Measurements from ENCODE around the gene UBASH3B. TPM values are rescaled to one million over a fixed set of nuclear protein-coding genes. Genes with fewer than 3 reads are reported as not detected.

The UBASH3B gene
- total and polyA plus RNA-seq, 7 donors: 1.4 to 17.5 (median 8.5) TPM

DNA sequence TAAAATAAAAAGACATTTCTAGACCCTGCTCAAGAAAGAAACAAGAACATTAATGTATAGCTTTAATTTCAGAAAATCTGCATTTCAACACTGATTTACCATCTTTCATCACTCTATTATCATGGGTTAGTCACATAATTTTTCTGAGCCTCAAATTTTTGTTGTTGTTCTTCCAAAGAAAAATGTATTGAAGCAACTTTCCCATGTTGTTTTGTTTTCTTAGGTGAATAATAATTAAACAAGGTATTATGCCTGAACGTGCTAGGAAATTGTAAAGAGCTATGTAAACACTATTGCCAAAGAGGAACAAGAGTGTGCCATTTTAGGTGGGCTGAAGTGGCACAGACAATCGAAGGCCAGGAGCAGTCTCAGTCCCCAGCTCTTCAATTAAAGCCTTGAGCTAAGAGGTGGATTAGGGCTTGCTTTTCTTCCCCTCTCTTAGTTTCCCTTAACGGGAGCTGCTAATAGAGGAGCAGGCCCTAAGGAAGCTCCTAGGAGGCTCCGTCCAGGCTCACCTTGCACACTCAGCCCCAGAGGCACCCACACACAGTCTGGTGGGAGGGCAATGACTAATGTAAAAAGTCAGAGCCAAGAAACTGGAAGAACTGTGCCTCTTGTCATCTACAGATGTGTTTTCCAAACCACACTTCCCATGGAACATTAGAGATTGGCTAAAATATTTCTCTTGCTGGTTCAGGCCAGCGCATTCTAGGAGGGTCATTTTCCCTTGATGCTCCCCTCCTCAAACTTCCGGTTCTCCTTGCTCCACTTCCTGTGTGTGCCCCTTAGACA is 8.8 kb upstream of the UBASH3B start:
- no peak for DNase-seq
- Histone ChIP-seq H3K4me1 (no peaks in the 10 kb centered on the region), H3K27ac (no peak overlapping the region), H3K9me3 (no peaks in the 10 kb centered on the region), H3K36me3 (ENCODE audit: insufficient read depth in 1 of 2, low read depth in 1 of 2) (no peaks in the 10 kb centered on the region), H3K27me3 (ENCODE audit: insufficient read depth in 3 of 3, low read length in 2 of 3) (no peaks in the 10 kb centered on the region), H3K4me3 (no peak overlapping the region)
- no peak for ATAC-seq
- intact Hi-C loops (cut with DNase I): no loop called here
- no peak for TF ChIP-seq CTCF (IDR thresholded peaks at IDR 0.05)
- 76 to 84% (median 82%) methylated on average over 6 of the region's 6 CpGs for WGBS, 3 donors

- intact Hi-C loops (cut with DNase I): no loop called here
- Histone ChIP-seq H3K27me3 (ENCODE audit: insufficient read depth in 3 of 3, low read length in 2 of 3) (no peaks in the 10 kb centered on the region), H3K27ac (no peak overlapping the region), H3K4me1 (no peaks in the 10 kb centered on the region), H3K36me3 (ENCODE audit: insufficient read depth in 1 of 2, low read depth in 1 of 2) (no peaks in the 10 kb centered on the region), H3K9me3 (no peaks in the 10 kb centered on the region), H3K4me3 (no peak overlapping the region)
- TF ChIP-seq CTCF (IDR thresholded peaks at IDR 0.05): no peak
- DNase-seq (no peak), ATAC-seq (no peak)
Measured at GRCh38 chr11:122647736-122648275, 7.7 kb upstream of the UBASH3B start.

DNA sequence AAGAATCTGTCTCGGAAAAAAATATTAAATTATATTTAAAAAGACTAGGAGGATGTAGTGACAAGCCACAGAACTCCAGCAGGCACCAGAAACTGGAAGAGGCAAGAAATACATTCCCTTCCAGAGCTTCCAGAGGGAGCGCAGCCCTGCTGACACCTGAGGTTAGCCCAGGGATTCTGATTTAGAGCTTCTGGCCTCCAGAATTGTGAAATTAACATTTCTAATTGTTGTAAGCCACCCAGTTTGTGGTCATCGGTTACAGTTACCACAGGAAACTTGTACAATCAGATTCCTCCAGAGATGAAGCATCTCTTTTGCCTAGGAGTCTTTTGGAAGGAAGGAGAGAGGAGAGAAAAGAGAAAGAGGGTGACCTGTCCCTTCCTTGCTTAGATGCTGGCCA is 6.4 kb upstream of the UBASH3B start:
- TF ChIP-seq CTCF (IDR thresholded peaks at IDR 0.05): no peak
- Histone ChIP-seq H3K9me3 (no peaks in the 10 kb centered on the region), H3K27ac (no peak overlapping the region), H3K4me1 (no peaks in the 10 kb centered on the region), H3K36me3 (ENCODE audit: insufficient read depth in 1 of 2, low read depth in 1 of 2) (no peaks in the 10 kb centered on the region), H3K4me3 (no peak overlapping the region), H3K27me3 (ENCODE audit: insufficient read depth in 3 of 3, low read length in 2 of 3) (no peaks in the 10 kb centered on the region)
- ATAC-seq: no peak
- intact Hi-C loops (cut with DNase I): no loop called here
- 80 to 89% (median 86%) methylated on average over 3 of the region's 3 CpGs for WGBS, 3 donors
- no peak for DNase-seq

GRCh38 chr11:122650619-122651018 is 4.9 kb upstream of the UBASH3B start:
- no peaks in the 10 kb centered on the region for H3K4me1 ChIP-seq
- intact Hi-C loops (cut with DNase I): loop anchor here in 1 of 2 donors (10.0 kb wide), 1 partner anchor 404 kb away; no protein-coding TSS in a partner anchor
- no peak for DNase-seq
- H3K36me3 ChIP-seq (ENCODE audit: insufficient read depth in 1 of 2, low read depth in 1 of 2): no peaks in the 10 kb centered on the region
- no peaks in the 10 kb centered on the region for H3K27me3 ChIP-seq (ENCODE audit: insufficient read depth in 3 of 3, low read length in 2 of 3)
- no peak overlapping the region for H3K27ac ChIP-seq
- 46 to 56% (median 46%) methylated on average over 1 of the region's 1 CpG for WGBS, 3 donors
- ATAC-seq: no peak
- no peak for TF ChIP-seq CTCF (IDR thresholded peaks at IDR 0.05)
- H3K4me3 ChIP-seq: no peak overlapping the region
- no peaks in the 10 kb centered on the region for H3K9me3 ChIP-seq
